ENCODE measurements around the gene C11orf86.
"Not testable (repeated sequence)": the region's sequence is repeated elsewhere in the genome, so short reads cannot be mapped to it uniquely, and the experiment has no call there.

DNA sequence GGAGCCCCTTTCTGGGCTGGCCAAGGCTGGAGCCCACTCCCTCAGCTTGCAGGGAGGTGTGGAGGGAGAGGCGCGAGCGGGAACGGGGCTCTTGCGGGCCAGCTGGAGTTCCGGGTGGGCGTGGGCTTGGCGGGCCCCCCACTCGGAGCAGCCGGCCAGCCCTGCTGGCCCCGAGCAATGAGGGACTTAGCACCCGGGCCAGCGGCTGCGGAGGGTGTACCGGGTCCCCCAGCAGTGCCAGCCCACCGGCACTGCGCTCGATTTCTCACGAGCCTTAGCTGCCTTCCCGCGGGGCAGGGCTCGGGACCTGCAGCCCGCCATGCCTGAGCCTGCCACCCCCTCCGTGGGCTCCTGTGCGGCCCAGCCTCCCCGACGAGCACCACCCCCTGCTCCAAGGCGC, 13.6 kb downstream of the C11orf86 start:
- TF ChIP-seq SMC3 (IDR thresholded peaks at IDR 0.05; ENCODE audit: borderline replicate concordance, low read length); EP300 (IDR thresholded peaks at IDR 0.05; ENCODE audit: borderline replicate concordance in 1 of 2, control insufficient read depth in 1 of 2, low read depth in 2 of 2, low read length in 2 of 2); IKZF1 (conservative IDR thresholded peaks at IDR 0.05); SIX5 (IDR thresholded peaks at IDR 0.05; ENCODE audit: low read depth, low read length, severe bottlenecking); RCOR1 (conservative IDR thresholded peaks at IDR 0.05; ENCODE audit: low read depth, low read length); FOXM1 (IDR thresholded peaks at IDR 0.05; ENCODE audit: low read depth, low read length); TCF7 (IDR thresholded peaks at IDR 0.05; ENCODE audit: borderline replicate concordance); ZNF274 (IDR thresholded peaks at IDR 0.05; ENCODE audit: insufficient read depth, insufficient read length); POLR2AphosphoS5 (IDR thresholded peaks at IDR 0.05; ENCODE audit: low read length); ZNF24 (IDR thresholded peaks at IDR 0.05): not testable (repeated sequence)
- TF ChIP-seq, protein P1, sequence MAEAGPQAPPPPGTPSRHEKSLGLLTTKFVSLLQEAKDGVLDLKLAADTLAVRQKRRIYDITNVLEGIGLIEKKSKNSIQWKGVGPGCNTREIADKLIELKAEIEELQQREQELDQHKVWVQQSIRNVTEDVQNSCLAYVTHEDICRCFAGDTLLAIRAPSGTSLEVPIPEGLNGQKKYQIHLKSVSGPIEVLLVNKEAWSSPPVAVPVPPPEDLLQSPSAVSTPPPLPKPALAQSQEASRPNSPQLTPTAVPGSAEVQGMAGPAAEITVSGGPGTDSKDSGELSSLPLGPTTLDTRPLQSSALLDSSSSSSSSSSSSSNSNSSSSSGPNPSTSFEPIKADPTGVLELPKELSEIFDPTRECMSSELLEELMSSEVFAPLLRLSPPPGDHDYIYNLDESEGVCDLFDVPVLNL (IDR thresholded peaks at IDR 0.05; ENCODE audit: low read depth, low read length): not testable (repeated sequence)
- TF ChIP-seq, protein P2, sequence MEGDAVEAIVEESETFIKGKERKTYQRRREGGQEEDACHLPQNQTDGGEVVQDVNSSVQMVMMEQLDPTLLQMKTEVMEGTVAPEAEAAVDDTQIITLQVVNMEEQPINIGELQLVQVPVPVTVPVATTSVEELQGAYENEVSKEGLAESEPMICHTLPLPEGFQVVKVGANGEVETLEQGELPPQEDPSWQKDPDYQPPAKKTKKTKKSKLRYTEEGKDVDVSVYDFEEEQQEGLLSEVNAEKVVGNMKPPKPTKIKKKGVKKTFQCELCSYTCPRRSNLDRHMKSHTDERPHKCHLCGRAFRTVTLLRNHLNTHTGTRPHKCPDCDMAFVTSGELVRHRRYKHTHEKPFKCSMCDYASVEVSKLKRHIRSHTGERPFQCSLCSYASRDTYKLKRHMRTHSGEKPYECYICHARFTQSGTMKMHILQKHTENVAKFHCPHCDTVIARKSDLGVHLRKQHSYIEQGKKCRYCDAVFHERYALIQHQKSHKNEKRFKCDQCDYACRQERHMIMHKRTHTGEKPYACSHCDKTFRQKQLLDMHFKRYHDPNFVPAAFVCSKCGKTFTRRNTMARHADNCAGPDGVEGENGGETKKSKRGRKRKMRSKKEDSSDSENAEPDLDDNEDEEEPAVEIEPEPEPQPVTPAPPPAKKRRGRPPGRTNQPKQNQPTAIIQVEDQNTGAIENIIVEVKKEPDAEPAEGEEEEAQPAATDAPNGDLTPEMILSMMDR (IDR thresholded peaks at IDR 0.05 in 2 of 3, conservative IDR thresholded peaks at IDR 0.05 in 1 of 3; ENCODE audit: control insufficient read depth in 2 of 3, extremely low read depth in 1 of 3, insufficient read depth in 1 of 3, low read depth in 3 of 3, low read length in 3 of 3): not testable (repeated sequence)
- TF ChIP-seq, protein P3, sequence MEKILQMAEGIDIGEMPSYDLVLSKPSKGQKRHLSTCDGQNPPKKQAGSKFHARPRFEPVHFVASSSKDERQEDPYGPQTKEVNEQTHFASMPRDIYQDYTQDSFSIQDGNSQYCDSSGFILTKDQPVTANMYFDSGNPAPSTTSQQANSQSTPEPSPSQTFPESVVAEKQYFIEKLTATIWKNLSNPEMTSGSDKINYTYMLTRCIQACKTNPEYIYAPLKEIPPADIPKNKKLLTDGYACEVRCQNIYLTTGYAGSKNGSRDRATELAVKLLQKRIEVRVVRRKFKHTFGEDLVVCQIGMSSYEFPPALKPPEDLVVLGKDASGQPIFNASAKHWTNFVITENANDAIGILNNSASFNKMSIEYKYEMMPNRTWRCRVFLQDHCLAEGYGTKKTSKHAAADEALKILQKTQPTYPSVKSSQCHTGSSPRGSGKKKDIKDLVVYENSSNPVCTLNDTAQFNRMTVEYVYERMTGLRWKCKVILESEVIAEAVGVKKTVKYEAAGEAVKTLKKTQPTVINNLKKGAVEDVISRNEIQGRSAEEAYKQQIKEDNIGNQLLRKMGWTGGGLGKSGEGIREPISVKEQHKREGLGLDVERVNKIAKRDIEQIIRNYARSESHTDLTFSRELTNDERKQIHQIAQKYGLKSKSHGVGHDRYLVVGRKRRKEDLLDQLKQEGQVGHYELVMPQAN (conservative IDR thresholded peaks at IDR 0.05): not testable (repeated sequence)
